ENCODE results near the gene RAB12.

The RAB12 gene

GRCh38 chr18:8668381-8668780 lies 59.1 kb downstream of the RAB12 start:
- Histone ChIP-seq H2AFZ (ENCODE audit: insufficient read depth, low read length, poor library complexity) (no peak overlapping the region), H2BK120ac (ENCODE audit: insufficient read depth, low read length, poor library complexity) (no peak overlapping the region), H3K36me3 (ENCODE audit: control insufficient read depth in 1 of 2, insufficient read depth in 2 of 2, low read length in 2 of 2) (no peaks in the 10 kb centered on the region), H3K9me3 (ENCODE audit: insufficient read depth, low read depth, low read length) (no peaks in the 10 kb centered on the region), H2BK5ac (ENCODE audit: low read depth, low read length, poor library complexity) (no peak overlapping the region), H3K4ac (ENCODE audit: low read depth, low read length) (no peak overlapping the region), H3K4me2 (ENCODE audit: low read length) (no peak overlapping the region), H3K27me3 (ENCODE audit: insufficient read depth, low read length) (no peaks in the 10 kb centered on the region), H2AK5ac (ENCODE audit: low read length) (no peak overlapping the region), H3K79me1 (ENCODE audit: low read length) (no peaks in the 10 kb centered on the region), H3K4me1 (ENCODE audit: control insufficient read depth in 1 of 2, insufficient read depth in 2 of 2, low read length in 2 of 2) (no peaks in the 10 kb centered on the region), H3K18ac (ENCODE audit: low read length) (no peak overlapping the region), H3K23ac (ENCODE audit: low read length) (no peak overlapping the region), H3K27ac (ENCODE audit: low read depth, low read length) (no peak overlapping the region), H4K8ac (ENCODE audit: low read depth, low read length) (no peak overlapping the region), H3K9ac (ENCODE audit: low read length) (no peak overlapping the region), H3K79me2 (ENCODE audit: control insufficient read depth, insufficient read depth, low read length, poor library complexity) (no peaks in the 10 kb centered on the region), H4K91ac (ENCODE audit: low read depth, low read length) (no peak overlapping the region), H3K14ac (ENCODE audit: low read length) (no peak overlapping the region), H3K4me3 (ENCODE audit: low read depth, low read length) (no peak overlapping the region), H2BK12ac (ENCODE audit: low read length) (no peak overlapping the region), H4K12ac (ENCODE audit: low read depth, low read length) (no peak overlapping the region)
- no peak for DNase-seq

GRCh38 chr18:8669571-8669970 lies 60.3 kb downstream of the RAB12 start:
- H4K12ac ChIP-seq (ENCODE audit: low read depth, low read length): no peak overlapping the region
- H3K36me3 ChIP-seq (ENCODE audit: control insufficient read depth in 1 of 2, insufficient read depth in 2 of 2, low read length in 2 of 2): no peaks in the 10 kb centered on the region
- no peaks in the 10 kb centered on the region for H3K27me3 ChIP-seq (ENCODE audit: insufficient read depth, low read length)
- H3K4me1 ChIP-seq (ENCODE audit: control insufficient read depth in 1 of 2, insufficient read depth in 2 of 2, low read length in 2 of 2): no peaks in the 10 kb centered on the region
- H2BK12ac ChIP-seq (ENCODE audit: low read length): no peak overlapping the region
- no peaks in the 10 kb centered on the region for H3K79me1 ChIP-seq (ENCODE audit: low read length)
- no peak overlapping the region for H3K18ac ChIP-seq (ENCODE audit: low read length)
- H4K91ac ChIP-seq (ENCODE audit: low read depth, low read length): no peak overlapping the region
- H3K23ac ChIP-seq (ENCODE audit: low read length): no peak overlapping the region
- H3K79me2 ChIP-seq (ENCODE audit: control insufficient read depth, insufficient read depth, low read length, poor library complexity): no peaks in the 10 kb centered on the region
- H3K14ac ChIP-seq (ENCODE audit: low read length): no peak overlapping the region
- no peak for DNase-seq
- no peak overlapping the region for H3K4me3 ChIP-seq (ENCODE audit: low read depth, low read length)
- H3K9me3 ChIP-seq (ENCODE audit: insufficient read depth, low read depth, low read length): no peaks in the 10 kb centered on the region
- no peak overlapping the region for H2BK120ac ChIP-seq (ENCODE audit: insufficient read depth, low read length, poor library complexity)
- H3K27ac ChIP-seq (ENCODE audit: low read depth, low read length): no peak overlapping the region
- no peak overlapping the region for H4K8ac ChIP-seq (ENCODE audit: low read depth, low read length)
- no peak overlapping the region for H2BK5ac ChIP-seq (ENCODE audit: low read depth, low read length, poor library complexity)
- no peak overlapping the region for H2AK5ac ChIP-seq (ENCODE audit: low read length)
- no peak overlapping the region for H3K4ac ChIP-seq (ENCODE audit: low read depth, low read length)
- WGBS (ENCODE audit: extremely low coverage, insufficient coverage, insufficient read length): no CpG with 5 or more reads among the region's 4 CpGs
- no peak overlapping the region for H3K4me2 ChIP-seq (ENCODE audit: low read length)
- H2AFZ ChIP-seq (ENCODE audit: insufficient read depth, low read length, poor library complexity): no peak overlapping the region
- no peak overlapping the region for H3K9ac ChIP-seq (ENCODE audit: low read length)

- H3K4ac ChIP-seq (ENCODE audit: low read depth, low read length): no peak overlapping the region
- no peaks in the 10 kb centered on the region for H3K27me3 ChIP-seq (ENCODE audit: insufficient read depth, low read length)
- no peak overlapping the region for H2BK120ac ChIP-seq (ENCODE audit: insufficient read depth, low read length, poor library complexity)
- H4K8ac ChIP-seq (ENCODE audit: low read depth, low read length): no peak overlapping the region
- H3K9ac ChIP-seq (ENCODE audit: low read length): no peak overlapping the region
- no peaks in the 10 kb centered on the region for H3K36me3 ChIP-seq (ENCODE audit: control insufficient read depth in 1 of 2, insufficient read depth in 2 of 2, low read length in 2 of 2)
- no peak overlapping the region for H3K4me3 ChIP-seq (ENCODE audit: low read depth, low read length)
- no peak overlapping the region for H4K12ac ChIP-seq (ENCODE audit: low read depth, low read length)
- H3K23ac ChIP-seq (ENCODE audit: low read length): no peak overlapping the region
- H4K91ac ChIP-seq (ENCODE audit: low read depth, low read length): no peak overlapping the region
- H3K4me1 ChIP-seq (ENCODE audit: control insufficient read depth in 1 of 2, insufficient read depth in 2 of 2, low read length in 2 of 2): no peaks in the 10 kb centered on the region
- H3K9me3 ChIP-seq (ENCODE audit: insufficient read depth, low read depth, low read length): no peaks in the 10 kb centered on the region
- H3K79me2 ChIP-seq (ENCODE audit: control insufficient read depth, insufficient read depth, low read length, poor library complexity): no peaks in the 10 kb centered on the region
- H3K4me2 ChIP-seq (ENCODE audit: low read length): no peak overlapping the region
- no peak overlapping the region for H2AK5ac ChIP-seq (ENCODE audit: low read length)
- H2BK5ac ChIP-seq (ENCODE audit: low read depth, low read length, poor library complexity): no peak overlapping the region
- H2BK12ac ChIP-seq (ENCODE audit: low read length): no peak overlapping the region
- H2AFZ ChIP-seq (ENCODE audit: insufficient read depth, low read length, poor library complexity): no peak overlapping the region
- WGBS (ENCODE audit: extremely low coverage, insufficient coverage, insufficient read length): no CpG with 5 or more reads among the region's 9 CpGs
- no peak overlapping the region for H3K14ac ChIP-seq (ENCODE audit: low read length)
- no peaks in the 10 kb centered on the region for H3K79me1 ChIP-seq (ENCODE audit: low read length)
- H3K27ac ChIP-seq (ENCODE audit: low read depth, low read length): no peak overlapping the region
- H3K18ac ChIP-seq (ENCODE audit: low read length): no peak overlapping the region
- no peak for DNase-seq
Measured at GRCh38 chr18:8673256-8674209, 64.3 kb downstream of the RAB12 start.

GRCh38 chr18:8675057-8675456 lies 65.8 kb downstream of the RAB12 start:
- no peak overlapping the region for H3K4me2 ChIP-seq (ENCODE audit: low read length)
- H2BK120ac ChIP-seq (ENCODE audit: insufficient read depth, low read length, poor library complexity): no peak overlapping the region
- H3K18ac ChIP-seq (ENCODE audit: low read length): no peak overlapping the region
- no peaks in the 10 kb centered on the region for H3K79me2 ChIP-seq (ENCODE audit: control insufficient read depth, insufficient read depth, low read length, poor library complexity)
- no peaks in the 10 kb centered on the region for H3K4me1 ChIP-seq (ENCODE audit: control insufficient read depth in 1 of 2, insufficient read depth in 2 of 2, low read length in 2 of 2)
- H2AFZ ChIP-seq (ENCODE audit: insufficient read depth, low read length, poor library complexity): no peak overlapping the region
- H2BK12ac ChIP-seq (ENCODE audit: low read length): no peak overlapping the region
- no peaks in the 10 kb centered on the region for H3K79me1 ChIP-seq (ENCODE audit: low read length)
- no peak overlapping the region for H2AK5ac ChIP-seq (ENCODE audit: low read length)
- no peak for DNase-seq
- H3K9me3 ChIP-seq (ENCODE audit: insufficient read depth, low read depth, low read length): no peaks in the 10 kb centered on the region
- H3K27ac ChIP-seq (ENCODE audit: low read depth, low read length): no peak overlapping the region
- H3K4ac ChIP-seq (ENCODE audit: low read depth, low read length): no peak overlapping the region
- H3K4me3 ChIP-seq (ENCODE audit: low read depth, low read length): no peak overlapping the region
- no CpG with 5 or more reads among the region's 4 CpGs for WGBS (ENCODE audit: extremely low coverage, insufficient coverage, insufficient read length)
- H4K12ac ChIP-seq (ENCODE audit: low read depth, low read length): no peak overlapping the region
- H3K27me3 ChIP-seq (ENCODE audit: insufficient read depth, low read length): no peaks in the 10 kb centered on the region
- H3K14ac ChIP-seq (ENCODE audit: low read length): no peak overlapping the region
- H4K91ac ChIP-seq (ENCODE audit: low read depth, low read length): no peak overlapping the region
- H2BK5ac ChIP-seq (ENCODE audit: low read depth, low read length, poor library complexity): no peak overlapping the region
- H3K9ac ChIP-seq (ENCODE audit: low read length): no peak overlapping the region
- no peak overlapping the region for H4K8ac ChIP-seq (ENCODE audit: low read depth, low read length)
- H3K36me3 ChIP-seq (ENCODE audit: control insufficient read depth in 1 of 2, insufficient read depth in 2 of 2, low read length in 2 of 2): no peaks in the 10 kb centered on the region
- no peak overlapping the region for H3K23ac ChIP-seq (ENCODE audit: low read length)
